HG02938 (cell line): ENCODE measurements around the gene MPRIP.
"Not testable (repeated sequence)": the region's sequence is repeated elsewhere in the genome, so short reads cannot be mapped to it uniquely, and the experiment has no call there.

Experiments used
- ATAC-seq: cut with Tn5 transposase; IDR thresholded peaks from one replicate; pipeline ENCODE4 v1.9.1; 2021; ENCODE audit warnings: mild to moderate bottlenecking, moderate library complexity; ENCODE audit not compliant: unreplicated experiment

The MPRIP gene

GRCh38 chr17:17125136-17126084 lies 83.2 kb downstream of the MPRIP start:
- ATAC-seq, result no peak

DNA sequence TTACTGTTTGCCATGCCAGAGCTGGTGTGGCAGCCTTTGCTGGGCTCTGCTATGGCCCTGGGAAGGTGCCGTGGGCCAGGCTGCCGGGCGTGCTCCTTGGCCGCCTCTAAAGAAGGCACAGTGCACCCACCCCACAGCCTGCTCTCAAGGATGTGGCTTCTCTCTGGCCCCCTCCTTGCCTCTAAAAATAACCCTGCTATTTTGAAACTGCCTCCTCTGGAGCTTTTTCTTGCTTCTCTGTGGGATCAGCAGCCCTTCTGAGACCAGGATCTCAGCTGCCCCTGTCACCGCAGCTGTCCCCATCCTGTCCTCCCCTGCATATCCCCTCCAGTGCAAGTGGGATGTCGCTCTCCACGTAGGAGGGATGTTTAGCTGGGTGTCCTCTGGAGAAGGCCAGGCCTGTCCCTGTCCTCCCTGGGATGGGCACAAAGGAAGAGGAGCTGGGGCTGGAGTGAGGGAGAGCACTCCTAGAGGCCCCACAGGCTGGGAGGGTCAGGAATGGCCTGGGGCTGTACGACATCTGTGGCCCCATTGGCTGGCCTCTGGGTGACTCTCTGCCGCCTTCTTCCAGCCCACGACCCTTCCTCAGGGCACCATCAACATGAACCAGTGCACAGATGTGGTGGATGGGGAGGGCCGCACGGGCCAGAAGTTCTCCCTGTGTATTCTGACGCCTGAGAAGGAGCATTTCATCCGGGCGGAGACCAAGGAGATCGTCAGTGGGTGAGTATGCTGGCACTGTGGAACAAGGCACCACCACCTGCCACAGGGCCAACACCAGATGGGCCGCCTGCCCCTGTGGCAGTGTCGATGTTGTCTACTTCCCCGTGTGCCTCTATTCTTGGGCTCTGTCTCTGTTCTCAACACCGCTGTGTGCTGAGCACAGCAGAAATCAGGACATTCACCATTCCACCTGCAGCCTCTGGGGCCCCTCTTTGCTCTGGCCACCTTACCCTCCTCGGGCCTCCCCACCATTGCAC lies 84.2 kb downstream of the MPRIP start:
- ATAC-seq, result no peak

GRCh38 chr17:17127156-17127555 lies 84.9 kb downstream of the MPRIP start:
- ATAC-seq, result no peak

- ATAC-seq, result no peak
Observed at GRCh38 chr17:17127730-17128291, 85.6 kb downstream of the MPRIP start.

DNA sequence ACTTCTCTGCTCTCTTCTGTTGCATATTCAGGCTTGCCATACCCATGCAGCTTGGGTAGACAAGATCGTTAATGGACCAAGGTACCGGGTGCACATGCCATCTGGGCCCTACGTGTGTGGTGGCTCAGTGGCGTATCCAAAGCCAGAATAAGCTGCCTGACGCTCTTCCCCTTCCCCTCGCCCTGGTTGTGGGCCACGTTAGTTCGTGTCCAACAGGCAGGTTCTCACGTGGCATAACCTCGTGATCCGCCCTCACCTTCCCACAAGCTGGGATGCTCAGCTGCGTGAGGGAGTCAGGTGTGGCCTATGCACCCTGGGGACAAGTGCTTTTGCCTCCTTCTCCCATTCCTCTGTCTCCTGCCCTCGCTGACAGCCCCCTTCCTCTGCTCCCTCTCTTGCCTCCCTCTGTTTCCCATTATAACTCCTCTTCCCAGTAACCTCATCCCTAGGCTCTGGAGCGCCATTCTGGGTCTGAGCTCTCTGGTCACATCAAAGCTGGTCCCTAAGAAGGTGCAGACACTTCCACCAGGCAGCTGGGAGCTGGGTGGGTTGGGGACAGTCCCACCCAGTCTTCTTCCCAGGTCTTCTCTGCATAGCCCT lies 86.3 kb downstream of the MPRIP start:
- ATAC-seq, result no peak

GRCh38 chr17:17129466-17129865 lies 87.2 kb downstream of the MPRIP start:
- no peak for ATAC-seq

DNA sequence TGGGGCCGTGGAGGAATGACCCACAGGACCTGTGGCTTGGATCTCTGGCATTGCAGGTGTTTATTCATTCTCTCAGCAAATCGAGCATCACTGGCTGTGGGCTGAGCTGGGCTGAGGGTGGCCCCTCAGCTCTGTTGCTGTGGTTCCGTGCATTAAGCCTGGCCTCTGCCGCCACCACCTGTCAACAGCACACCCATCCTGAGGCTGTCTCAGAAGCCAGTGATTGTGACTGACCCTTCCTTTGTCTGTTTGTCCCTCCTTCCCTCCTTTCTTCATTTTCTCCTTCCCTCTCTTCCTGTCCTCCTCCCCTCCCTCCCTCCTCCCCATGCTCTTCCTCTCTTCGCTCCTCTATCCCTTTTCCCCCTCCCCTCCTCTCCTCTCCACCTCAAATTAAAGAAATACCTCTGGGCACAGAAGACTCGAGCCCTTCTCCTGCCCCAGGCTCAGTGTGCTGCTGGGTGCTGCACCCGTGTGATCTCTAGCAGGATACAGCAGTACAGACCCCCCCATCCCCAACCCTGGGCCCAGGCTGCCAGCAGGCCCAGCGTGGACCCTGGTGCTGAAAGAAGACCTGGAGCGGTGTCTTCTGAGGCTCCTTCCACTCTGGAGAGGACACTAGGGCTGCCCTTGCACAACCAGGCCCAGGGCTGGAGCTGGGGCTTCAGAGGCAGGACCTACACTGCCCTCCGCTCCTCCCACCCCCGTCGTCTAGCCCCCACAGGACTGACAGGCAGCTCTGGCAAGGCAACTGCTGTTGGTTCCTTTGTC lies 88.0 kb downstream of the MPRIP start:
- no peak for ATAC-seq

- ATAC-seq, result no peak
Observed at GRCh38 chr17:17131839-17132238, 89.6 kb downstream of the MPRIP start.

DNA sequence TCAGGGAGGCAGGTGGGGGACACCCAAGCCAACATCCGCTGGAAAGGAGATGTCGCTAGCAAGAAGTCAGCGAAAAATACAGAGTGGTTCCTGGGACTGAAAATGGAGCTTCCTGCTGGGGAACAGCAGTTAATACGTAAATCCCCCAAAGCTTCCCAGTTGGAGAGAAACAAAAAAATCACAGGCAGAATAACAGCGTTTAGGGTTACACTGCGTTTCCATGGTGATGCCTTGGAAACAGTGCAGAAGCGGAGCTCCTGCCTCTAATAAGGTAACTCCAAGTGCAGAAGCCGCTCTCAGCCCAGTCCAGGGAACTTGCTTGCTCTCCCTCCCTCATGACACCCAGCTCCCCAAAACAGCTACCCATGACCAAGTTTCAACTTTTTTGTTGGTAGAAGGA lies 90.5 kb downstream of the MPRIP start:
- no peak for ATAC-seq

- no peak for ATAC-seq
Observed at GRCh38 chr17:17134051-17134956, 92.0 kb downstream of the MPRIP start.

- ATAC-seq, result no peak
Observed at GRCh38 chr17:17134957-17135333, 92.7 kb downstream of the MPRIP start.

- ATAC-seq, result not testable (repeated sequence)
Observed at GRCh38 chr17:17136221-17136620, 94.0 kb downstream of the MPRIP start.

- no peak for ATAC-seq
Observed at GRCh38 chr17:17137731-17138585, 95.7 kb downstream of the MPRIP start.

- ATAC-seq, result no peak
Observed at GRCh38 chr17:17139972-17140589, 97.8 kb downstream of the MPRIP start.

DNA sequence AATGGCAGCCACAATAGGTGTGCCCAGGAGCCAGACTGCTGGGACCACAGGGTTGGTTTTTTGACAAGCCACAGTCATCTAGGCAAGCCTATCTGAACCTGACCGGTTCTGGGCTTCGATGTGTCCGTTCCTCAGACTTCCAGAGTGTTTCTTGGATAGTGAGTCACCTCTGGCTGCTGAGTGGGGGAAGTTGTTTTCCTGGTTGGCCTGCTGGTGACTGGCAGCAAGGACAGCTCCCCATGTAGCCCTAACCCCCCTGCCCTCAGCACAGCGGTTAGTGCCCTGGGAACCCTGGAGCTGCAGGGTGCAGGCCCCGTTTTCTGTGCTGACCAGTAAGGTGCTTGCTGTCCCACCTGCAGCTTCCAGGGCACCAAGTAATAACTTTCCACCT lies 98.3 kb downstream of the MPRIP start:
- ATAC-seq, result no peak

DNA sequence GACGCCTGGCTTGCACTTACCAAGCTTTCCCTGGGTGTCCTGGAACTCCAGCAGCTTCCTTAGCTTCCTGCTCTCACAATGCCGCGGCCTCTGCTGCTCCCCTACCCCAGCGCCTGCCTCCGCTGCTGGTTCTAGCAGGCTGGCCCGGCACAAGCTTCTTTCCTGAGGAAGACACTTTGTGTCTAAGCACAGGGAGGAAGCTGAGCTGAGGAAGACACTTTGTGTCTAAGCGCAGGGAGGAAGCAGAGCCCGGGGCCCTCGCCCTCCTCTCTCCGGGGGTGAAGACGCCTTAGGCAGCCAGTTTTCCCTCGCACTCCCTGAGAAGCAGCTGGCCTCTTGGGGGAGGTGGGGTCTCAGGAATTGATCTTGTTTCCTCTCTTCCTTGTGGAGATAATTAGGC lies 99.0 kb downstream of the MPRIP start:
- ATAC-seq, result no peak

GRCh38 chr17:17141860-17142552 lies 99.7 kb downstream of the MPRIP start:
- no peak for ATAC-seq
